Skeletal muscle tissue (tissue), 4 donors: ENCODE measurements around the gene PTPRN2. TPM values are rescaled to one million over a fixed set of nuclear protein-coding genes. Genes with fewer than 3 reads are reported as not detected.

Experiments
- H3K27ac ChIP-seq: one replicate; pipeline ENCODE4 v1.7.0; 2013; ENCODE audit warnings: mild to moderate bottlenecking, low read depth, low read length, inconsistent platforms
- H3K27me3 ChIP-seq, 3 donors: one replicate each; pipeline ENCODE4 v1.7.0; 2013; ENCODE audit warnings: low read length in 3 of 3; ENCODE audit not compliant: control insufficient read depth in 3 of 3, insufficient read depth in 3 of 3
- H3K36me3 ChIP-seq, 3 donors: one replicate each; pipeline ENCODE4 v1.7.0; 2013; ENCODE audit warnings: low read length in 3 of 3; ENCODE audit not compliant: control insufficient read depth in 3 of 3, insufficient read depth in 3 of 3
- H3K4me1 ChIP-seq, 3 donors: one replicate each; pipeline ENCODE4 v1.7.0; 2013; ENCODE audit warnings: low read length in 3 of 3, mild to moderate bottlenecking in 3 of 3; ENCODE audit not compliant: control insufficient read depth in 3 of 3, insufficient read depth in 3 of 3
- H3K4me3 ChIP-seq, 3 donors: one replicate each; pipeline ENCODE4 v1.7.0; 2013; ENCODE audit warnings: low read length in 3 of 3
- H3K9ac ChIP-seq, 3 donors: one replicate each; pipeline ENCODE4 v1.7.0; 2013; ENCODE audit warnings: low read length in 3 of 3, mild to moderate bottlenecking in 3 of 3, moderate library complexity in 2 of 3, low read depth in 1 of 3
- H3K9me3 ChIP-seq, 3 donors: one replicate each; pipeline ENCODE4 v1.7.0; 2013; ENCODE audit warnings: low read length in 3 of 3; ENCODE audit not compliant: control insufficient read depth in 3 of 3
- total RNA-seq: library from RNA; depleted of rRNA; stranded (reverse); fragments of >200 nt; gene quantifications from one replicate; pipeline ENCODE4 v1.2.3, GENCODE V29; 2014
- donor health status: Osteomylitis.

Gene PTPRN2
- total RNA-seq, 1 donor from 2014 or later: 1.6 TPM

- Histone ChIP-seq H3K36me3 (no peaks in the 10 kb centered on the region), H3K4me3 (no peak overlapping the region), H3K4me1 (no peaks in the 10 kb centered on the region), H3K9ac (no peak overlapping the region), H3K27me3 (peaks cover 0 to 13% (median 11%) of the 10 kb centered on the region in 3 donors), H3K9me3 (no peaks in the 10 kb centered on the region), H3K27ac (no peak overlapping the region)
Observed at GRCh38 chr7:157574914-157575586, 1012.6 kb downstream of the PTPRN2 start.

- peaks cover 0 to 1% (median 0%) of the 10 kb centered on the region in 3 donors for H3K4me1 ChIP-seq
- H3K27me3 ChIP-seq: peaks cover 0 to 16% (median 11%) of the 10 kb centered on the region in 3 donors
- H3K27ac ChIP-seq: no peak overlapping the region
- no peaks in the 10 kb centered on the region for H3K36me3 ChIP-seq
- no peak overlapping the region for H3K4me3 ChIP-seq
- H3K9ac ChIP-seq: no peak overlapping the region
- no peaks in the 10 kb centered on the region for H3K9me3 ChIP-seq
Observed at GRCh38 chr7:157574120-157574825, 1013.4 kb downstream of the PTPRN2 start.

- Histone ChIP-seq H3K9ac (no peak overlapping the region), H3K4me1 (peaks cover 3 to 11% (median 5%) of the 10 kb centered on the region in 3 donors), H3K27me3 (peaks cover 3 to 19% (median 14%) of the 10 kb centered on the region in 3 donors), H3K36me3 (no peaks in the 10 kb centered on the region), H3K4me3 (no peak overlapping the region), H3K27ac (no peak overlapping the region), H3K9me3 (no peaks in the 10 kb centered on the region)
Observed at GRCh38 chr7:157573244-157573643, 1014.4 kb downstream of the PTPRN2 start.

GRCh38 chr7:157572622-157573021 is 1015.0 kb downstream of the PTPRN2 start:
- Histone ChIP-seq H3K27ac (no peak overlapping the region), H3K36me3 (no peaks in the 10 kb centered on the region), H3K4me3 (no peak overlapping the region), H3K27me3 (peaks cover 3 to 21% (median 14%) of the 10 kb centered on the region in 3 donors), H3K9ac (no peak overlapping the region), H3K9me3 (no peaks in the 10 kb centered on the region), H3K4me1 (peaks cover 3 to 11% (median 10%) of the 10 kb centered on the region in 3 donors)

GRCh38 chr7:157570531-157571200 is 1017.0 kb downstream of the PTPRN2 start:
- Histone ChIP-seq H3K27me3 (peaks cover 3 to 17% (median 12%) of the 10 kb centered on the region in 3 donors), H3K4me1 (peaks cover 3 to 11% (median 10%) of the 10 kb centered on the region in 3 donors), H3K27ac (no peak overlapping the region), H3K4me3 (no peak overlapping the region), H3K36me3 (no peaks in the 10 kb centered on the region), H3K9me3 (no peaks in the 10 kb centered on the region), H3K9ac (no peak overlapping the region)

- Histone ChIP-seq H3K9me3 (no peaks in the 10 kb centered on the region), H3K36me3 (no peaks in the 10 kb centered on the region), H3K4me3 (no peak overlapping the region), H3K27me3 (peaks cover 3 to 17% (median 12%) of the 10 kb centered on the region in 3 donors), H3K27ac (no peak overlapping the region), H3K9ac (no peak overlapping the region), H3K4me1 (peaks cover 3 to 11% (median 10%) of the 10 kb centered on the region in 3 donors)
Observed at GRCh38 chr7:157569967-157570366, 1017.7 kb downstream of the PTPRN2 start.

GRCh38 chr7:157568770-157569584 is 1018.6 kb downstream of the PTPRN2 start:
- H3K4me3 ChIP-seq: peak overlapping the region; percentile 78 to 83 (median 83)
- peaks cover 3 to 11% (median 10%) of the 10 kb centered on the region in 3 donors for H3K4me1 ChIP-seq
- no peak overlapping the region for H3K27ac ChIP-seq
- H3K9me3 ChIP-seq: peaks cover 0 to 5% (median 3%) of the 10 kb centered on the region in 3 donors
- H3K9ac ChIP-seq: peak overlapping the region in 2 of 3 donors; percentile 62 to 65
- H3K27me3 ChIP-seq: peaks cover 3 to 17% (median 12%) of the 10 kb centered on the region in 3 donors
- H3K36me3 ChIP-seq: no peaks in the 10 kb centered on the region

GRCh38 chr7:157568106-157568769 is 1019.4 kb downstream of the PTPRN2 start:
- H3K36me3 ChIP-seq: no peaks in the 10 kb centered on the region
- H3K27ac ChIP-seq: no peak overlapping the region
- H3K4me1 ChIP-seq: peaks cover 3 to 11% (median 10%) of the 10 kb centered on the region in 3 donors
- peak overlapping the region; percentile 78 to 83 (median 83) for H3K4me3 ChIP-seq
- H3K9me3 ChIP-seq: peaks cover 0 to 6% (median 5%) of the 10 kb centered on the region in 3 donors
- H3K9ac ChIP-seq: peak overlapping the region in 2 of 3 donors; percentile 62 to 65
- peaks cover 3 to 16% (median 12%) of the 10 kb centered on the region in 3 donors for H3K27me3 ChIP-seq

- Histone ChIP-seq H3K27ac (no peak overlapping the region), H3K27me3 (peaks cover 3 to 13% (median 12%) of the 10 kb centered on the region in 3 donors), H3K4me1 (peaks cover 3 to 11% (median 10%) of the 10 kb centered on the region in 3 donors), H3K9me3 (peaks cover 0 to 6% (median 5%) of the 10 kb centered on the region in 3 donors), H3K9ac (no peak overlapping the region), H3K4me3 (no peak overlapping the region), H3K36me3 (no peaks in the 10 kb centered on the region)
Observed at GRCh38 chr7:157567666-157568065, 1020.0 kb downstream of the PTPRN2 start.
